ENCODE measurements around the gene PPP4R3A. TPM values are rescaled to one million over a fixed set of nuclear protein-coding genes. Genes with fewer than 3 reads are reported as not detected.

Gene PPP4R3A
- total RNA-seq, 1 donor from 2014 or later = 57.7 TPM

DNA sequence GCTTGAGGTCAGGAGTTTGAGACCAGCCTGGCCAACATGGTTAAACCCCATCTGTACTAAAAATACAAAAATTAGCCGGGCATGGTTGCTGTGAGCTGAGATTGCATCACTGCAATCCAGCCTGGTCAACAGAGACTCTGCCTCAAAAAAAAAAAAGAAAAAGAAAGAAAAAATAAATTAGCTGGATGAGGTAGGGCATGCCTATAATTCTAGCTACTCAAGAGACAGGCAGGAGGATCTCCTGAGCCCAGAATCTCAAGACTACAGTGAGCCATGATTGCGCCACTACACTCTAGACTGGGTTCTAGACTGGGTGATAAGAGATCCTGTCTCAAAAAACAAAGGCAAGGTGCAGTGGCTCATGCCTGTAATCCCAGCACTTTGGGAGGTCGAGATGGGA, 16.9 kb downstream of the PPP4R3A start:
- H3K27me3 Mint-ChIP-seq (ENCODE audit: low read depth) = no peaks in the 10 kb centered on the region
- DNase-seq (ENCODE audit: low spot score) = no peak
- H3K9me3 Mint-ChIP-seq (ENCODE audit: low read depth) = no peaks in the 10 kb centered on the region
- H3K36me3 Mint-ChIP-seq (ENCODE audit: low read depth) = peaks cover 2% of the 10 kb centered on the region
- H3K4me1 Mint-ChIP-seq (ENCODE audit: low read depth) = peaks cover 52% of the 10 kb centered on the region
- TF ChIP-seq, protein P1, sequence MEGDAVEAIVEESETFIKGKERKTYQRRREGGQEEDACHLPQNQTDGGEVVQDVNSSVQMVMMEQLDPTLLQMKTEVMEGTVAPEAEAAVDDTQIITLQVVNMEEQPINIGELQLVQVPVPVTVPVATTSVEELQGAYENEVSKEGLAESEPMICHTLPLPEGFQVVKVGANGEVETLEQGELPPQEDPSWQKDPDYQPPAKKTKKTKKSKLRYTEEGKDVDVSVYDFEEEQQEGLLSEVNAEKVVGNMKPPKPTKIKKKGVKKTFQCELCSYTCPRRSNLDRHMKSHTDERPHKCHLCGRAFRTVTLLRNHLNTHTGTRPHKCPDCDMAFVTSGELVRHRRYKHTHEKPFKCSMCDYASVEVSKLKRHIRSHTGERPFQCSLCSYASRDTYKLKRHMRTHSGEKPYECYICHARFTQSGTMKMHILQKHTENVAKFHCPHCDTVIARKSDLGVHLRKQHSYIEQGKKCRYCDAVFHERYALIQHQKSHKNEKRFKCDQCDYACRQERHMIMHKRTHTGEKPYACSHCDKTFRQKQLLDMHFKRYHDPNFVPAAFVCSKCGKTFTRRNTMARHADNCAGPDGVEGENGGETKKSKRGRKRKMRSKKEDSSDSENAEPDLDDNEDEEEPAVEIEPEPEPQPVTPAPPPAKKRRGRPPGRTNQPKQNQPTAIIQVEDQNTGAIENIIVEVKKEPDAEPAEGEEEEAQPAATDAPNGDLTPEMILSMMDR (IDR thresholded peaks at IDR 0.05) = no peak
- peak overlapping the region; percentile 43 for H3K27ac Mint-ChIP-seq (ENCODE audit: unreplicated experiment)
- H3K4me3 Mint-ChIP-seq (ENCODE audit: unreplicated experiment) = no peak overlapping the region

GRCh38 chr14:91484744-91485143, 25.4 kb downstream of the PPP4R3A start:
- DNase-seq (ENCODE audit: low spot score) = no peak
- Mint-ChIP-seq H3K4me3 (ENCODE audit: unreplicated experiment) (no peak overlapping the region), H3K4me1 (ENCODE audit: low read depth) (peaks cover 26% of the 10 kb centered on the region), H3K27me3 (ENCODE audit: low read depth) (no peaks in the 10 kb centered on the region), H3K9me3 (ENCODE audit: low read depth) (no peaks in the 10 kb centered on the region), H3K27ac (ENCODE audit: unreplicated experiment) (no peak overlapping the region), H3K36me3 (ENCODE audit: low read depth) (peaks cover 32% of the 10 kb centered on the region)
- TF ChIP-seq, protein P1 (IDR thresholded peaks at IDR 0.05) = no peak

GRCh38 chr14:91484186-91484585, 25.9 kb downstream of the PPP4R3A start:
- Mint-ChIP-seq H3K27me3 (ENCODE audit: low read depth) (no peaks in the 10 kb centered on the region), H3K27ac (ENCODE audit: unreplicated experiment) (no peak overlapping the region), H3K36me3 (ENCODE audit: low read depth) (peaks cover 34% of the 10 kb centered on the region), H3K4me3 (ENCODE audit: unreplicated experiment) (no peak overlapping the region), H3K4me1 (ENCODE audit: low read depth) (peaks cover 26% of the 10 kb centered on the region), H3K9me3 (ENCODE audit: low read depth) (no peaks in the 10 kb centered on the region)
- DNase-seq (ENCODE audit: low spot score) = no peak
- TF ChIP-seq, protein P1 (IDR thresholded peaks at IDR 0.05) = peak; percentile 33

DNA sequence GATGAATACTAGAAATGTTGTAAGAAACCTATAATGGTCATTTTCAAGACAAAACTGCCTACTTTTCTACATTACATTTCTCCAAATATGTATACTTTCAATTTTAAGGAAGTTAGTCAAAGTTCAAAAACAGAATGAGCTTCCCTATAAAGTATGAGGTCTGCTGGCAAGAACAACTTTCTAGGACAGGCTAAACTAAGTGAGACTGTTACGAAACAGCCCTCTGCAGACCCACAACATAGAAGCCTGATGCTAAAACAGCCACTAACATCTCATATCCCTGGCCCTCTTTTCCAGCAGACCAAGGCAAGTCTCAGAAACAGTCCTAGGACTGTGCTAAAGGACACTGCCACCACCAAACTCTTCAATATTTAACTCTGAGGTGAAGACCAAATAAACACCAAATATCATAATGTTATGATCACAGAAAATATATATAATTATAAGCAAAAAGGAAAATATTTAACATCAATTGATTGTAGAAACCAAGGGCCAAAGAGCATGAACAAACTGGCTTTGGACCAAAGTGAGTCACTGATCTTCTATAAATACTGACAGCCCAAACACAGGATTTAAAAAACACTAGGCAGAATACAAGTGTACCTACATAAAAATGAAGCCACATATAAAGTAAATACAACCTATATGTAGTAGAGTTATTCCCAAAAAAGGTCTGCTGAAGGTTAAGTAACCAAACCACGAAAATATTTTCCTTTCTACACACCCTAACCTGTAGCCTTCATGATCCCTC, 27.7 kb downstream of the PPP4R3A start:
- Mint-ChIP-seq H3K36me3 (ENCODE audit: low read depth) (peaks cover 45% of the 10 kb centered on the region), H3K4me3 (ENCODE audit: unreplicated experiment) (no peak overlapping the region)
- TF ChIP-seq, protein P1 (IDR thresholded peaks at IDR 0.05) = no peak

GRCh38 chr14:91477388-91477787, 32.7 kb downstream of the PPP4R3A start:
- Mint-ChIP-seq H3K9me3 (ENCODE audit: low read depth) (no peaks in the 10 kb centered on the region), H3K36me3 (ENCODE audit: low read depth) (peaks cover 44% of the 10 kb centered on the region), H3K4me3 (ENCODE audit: unreplicated experiment) (no peak overlapping the region), H3K27ac (ENCODE audit: unreplicated experiment) (no peak overlapping the region), H3K27me3 (ENCODE audit: low read depth) (no peaks in the 10 kb centered on the region), H3K4me1 (ENCODE audit: low read depth) (peaks cover 17% of the 10 kb centered on the region)
- TF ChIP-seq, protein P1 (IDR thresholded peaks at IDR 0.05) = no peak
- DNase-seq (ENCODE audit: low spot score) = no peak

More for the DNA sequence above, 27.7 kb downstream of the PPP4R3A start:
- Mint-ChIP-seq H3K9me3 (ENCODE audit: low read depth) (no peaks in the 10 kb centered on the region), H3K4me1 (ENCODE audit: low read depth) (peaks cover 32% of the 10 kb centered on the region), H3K27me3 (ENCODE audit: low read depth) (no peaks in the 10 kb centered on the region), H3K27ac (ENCODE audit: unreplicated experiment) (peak overlapping the region; percentile 81)
- DNase-seq (ENCODE audit: low spot score) = no peak

All from chondrocyte (in vitro differentiated cells).